Mucosa of descending colon (tissue), 3 donors: ENCODE results near the gene FGGY. TPM values are rescaled to one million over a fixed set of nuclear protein-coding genes. Genes with fewer than 3 reads are reported as not detected.
A peak's percentile ranks its signal among the peaks of the same experiment; 100 is the strongest.
"Not testable (repeated sequence)": the region's sequence is repeated elsewhere in the genome, so short reads cannot be mapped to it uniquely, and the experiment has no call there.

ENCODE experiments used
- ATAC-seq: fragments of 200-7000 bp; cut with Tn5 transposase; one replicate; pipeline ENCODE4 v1.9.1; 2020; ENCODE audit warnings: mild to moderate bottlenecking, moderate library complexity
- DNase-seq, 3 donors: peaks; one replicate each; pipeline ENCODE4 v3.0.0-alpha.2; 2020
- H3K36me3 ChIP-seq: fragments of 200-600 bp; one replicate; pipeline ENCODE4 v1.8.0; 2021; ENCODE audit warnings: low read depth, mild to moderate bottlenecking
- H3K4me1 ChIP-seq: fragments of 200-600 bp; one replicate; pipeline ENCODE4 v1.8.0; 2021; ENCODE audit warnings: low read depth, mild to moderate bottlenecking
- H3K4me3 ChIP-seq: fragments of 200-600 bp; one replicate; pipeline ENCODE4 v1.8.0; 2021; ENCODE audit warnings: mild to moderate bottlenecking
- H3K9me3 ChIP-seq: fragments of 200-600 bp; one replicate; pipeline ENCODE4 v1.8.0; 2021; ENCODE audit warnings: mild to moderate bottlenecking
- CTCF ChIP-seq: fragments of 200-600 bp; IDR thresholded peaks from one replicate; pipeline ENCODE4 v1.8.0; 2022; ENCODE audit warnings: antibody characterized with exemption, mild to moderate bottlenecking
- intact Hi-C, 2 donors: fragments of 100-400 bp; cut with DNase I in 1 of 2; cut with micrococcal nuclease in 1 of 2; formaldehyde crosslinking; loops; one replicate each; pipeline versions ENCODE4 v1.11.0 to v1.11.1; 2022; cut with DNase I, micrococcal nuclease
- total RNA-seq, 3 donors: library from RNA; stranded (reverse); fragmentation: NEBNext Ultra II Directional in 2 of 3; extraction: Animal tissue kit (Norgen Biotek cat#: 25700) in 2 of 3; gene quantifications; one replicate each; pipeline versions ENCODE4 v1.2.1 to v1.2.4, GENCODE V29; 2021 to 2023
- donor health status: DM: no; HTN: no; CAD: no; lungs with moderate emphysema.
- donor health status: DM: no; HTN: no; CAD: no.
- donor health status: DM: no; HTN: yes; CAD: no.

Gene FGGY
- total RNA-seq, 3 donors from 2014 or later: 25.2 to 38.3 (median 36.6) TPM

GRCh38 chr1:59605761-59606160, 308.9 kb downstream of the FGGY start:
- Histone ChIP-seq H3K4me1 (no peaks in the 10 kb centered on the region), H3K36me3 (no peaks in the 10 kb centered on the region), H3K9me3 (no peaks in the 10 kb centered on the region), H3K4me3 (no peak overlapping the region)
- no peak for TF ChIP-seq CTCF
- DNase-seq: no peak
- ATAC-seq: peak; percentile 51
- intact Hi-C loops: no loop called here

GRCh38 chr1:59609245-59609644, 312.4 kb downstream of the FGGY start:
- DNase-seq (no peak), ATAC-seq (no peak)
- TF ChIP-seq CTCF: no peak
- Histone ChIP-seq H3K4me3 (no peak overlapping the region), H3K4me1 (no peaks in the 10 kb centered on the region), H3K9me3 (no peaks in the 10 kb centered on the region), H3K36me3 (no peaks in the 10 kb centered on the region)
- intact Hi-C loops: no loop called here

- H3K36me3 ChIP-seq, H3K9me3 ChIP-seq, ATAC-seq, H3K4me1 ChIP-seq, DNase-seq, intact Hi-C loops, H3K4me3 ChIP-seq: not testable (repeated sequence)
Observed at GRCh38 chr1:59610499-59610898, 313.6 kb downstream of the FGGY start.

- no peaks in the 10 kb centered on the region for H3K36me3 ChIP-seq
- TF ChIP-seq CTCF: no peak
- DNase-seq: no peak
- no peak for ATAC-seq
- intact Hi-C loops: no loop called here
- H3K4me1 ChIP-seq: no peaks in the 10 kb centered on the region
- no peak overlapping the region for H3K4me3 ChIP-seq
- H3K9me3 ChIP-seq: no peaks in the 10 kb centered on the region
Observed at GRCh38 chr1:59617434-59617833, 320.5 kb downstream of the FGGY start.

GRCh38 chr1:59619557-59619956, 322.7 kb downstream of the FGGY start:
- intact Hi-C loops: no loop called here

GRCh38 chr1:59625384-59625783, 328.5 kb downstream of the FGGY start:
- no peaks in the 10 kb centered on the region for H3K4me1 ChIP-seq
- no peaks in the 10 kb centered on the region for H3K36me3 ChIP-seq
- ATAC-seq (no peak), DNase-seq (no peak)
- intact Hi-C loops: no loop called here
- TF ChIP-seq CTCF: no peak
- H3K4me3 ChIP-seq: no peak overlapping the region
- no peaks in the 10 kb centered on the region for H3K9me3 ChIP-seq

More at GRCh38 chr1:59619557-59619956, 322.7 kb downstream of the FGGY start:
- ATAC-seq (no peak), DNase-seq (no peak)
- Histone ChIP-seq H3K9me3 (no peaks in the 10 kb centered on the region), H3K36me3 (no peaks in the 10 kb centered on the region), H3K4me3 (no peak overlapping the region), H3K4me1 (no peaks in the 10 kb centered on the region)
- no peak for TF ChIP-seq CTCF
